HepG2 (cell line): ENCODE measurements around the gene PCYT2. TPM values are rescaled to one million over a fixed set of nuclear protein-coding genes. Genes with fewer than 3 reads are reported as not detected.

Experiments used
- CAMTA2 ChIP-seq: sonication (generic); formaldehyde crosslinking; IDR thresholded peaks from 2 replicates; pipeline ENCODE4 v1.4.0; 2020; ENCODE audit warnings: mild to moderate bottlenecking, missing genetic modification reagents, borderline replicate concordance
- CBX1 ChIP-seq: IDR thresholded peaks from one replicate; pipeline ENCODE4 v1.6.1; 2016; ENCODE audit warnings: antibody characterized with exemption, low read depth
- DR1 ChIP-seq: sonication (generic); formaldehyde crosslinking; IDR thresholded peaks from 2 replicates; pipeline ENCODE4 v1.8.0; 2021; ENCODE audit warnings: mild to moderate bottlenecking, missing genetic modification reagents, inconsistent platforms
- FOXK2 ChIP-seq: fragments of 450-650 bp; IDR thresholded peaks from 2 replicates; pipeline ENCODE4 v1.6.1; 2016
- HOXD1 ChIP-seq: sonication (generic); formaldehyde crosslinking; IDR thresholded peaks from 2 replicates; pipeline ENCODE4 v1.5.0; 2020; ENCODE audit warnings: missing genetic modification reagents
- KAT2B ChIP-seq: fragments of 150-350 bp; IDR thresholded peaks from 2 replicates; pipeline ENCODE4 v1.6.1; 2014; ENCODE audit warnings: low read depth, low read length, borderline replicate concordance
- MBNL3 ChIP-seq: fragments of 250-450 bp; sonication (Bioruptor Pico); conservative IDR thresholded peaks from 2 replicates; pipeline ENCODE4 v1.8.0; 2022; ENCODE audit warnings: mild to moderate bottlenecking, inconsistent platforms
- MEIS2 ChIP-seq: sonication (generic); formaldehyde crosslinking; IDR thresholded peaks from 2 replicates; pipeline ENCODE4 v1.9.0; 2021; ENCODE audit warnings: mild to moderate bottlenecking, missing genetic modification reagents
- POLR2G ChIP-seq: fragments of 200-400 bp; formaldehyde crosslinking; IDR thresholded peaks from 2 replicates; pipeline ENCODE4 v1.6.1; 2018; ENCODE audit warnings: mild to moderate bottlenecking, low read depth, low read length, moderate library complexity
- RELA ChIP-seq: sonication (generic); formaldehyde crosslinking; IDR thresholded peaks from 2 replicates; pipeline ENCODE4 v1.4.0; 2020; ENCODE audit warnings: missing genetic modification reagents
- SMYD3 ChIP-seq: sonication (generic); formaldehyde crosslinking; IDR thresholded peaks from 2 replicates; pipeline ENCODE4 v1.8.1; 2023; ENCODE audit warnings: mild to moderate bottlenecking, missing genetic modification reagents
- TBX3 ChIP-seq: fragments of 450-650 bp; IDR thresholded peaks from 2 replicates; pipeline ENCODE4 v1.6.1; 2017; ENCODE audit warnings: antibody characterized with exemption, mild to moderate bottlenecking, inconsistent platforms, borderline replicate concordance
- ZBTB3 ChIP-seq: sonication (generic); formaldehyde crosslinking; IDR thresholded peaks from 2 replicates; pipeline ENCODE4 v1.4.0; 2020; ENCODE audit warnings: low read depth, mild to moderate bottlenecking, moderate library complexity, missing genetic modification reagents, borderline replicate concordance
- ZFP36L1 ChIP-seq: sonication (generic); formaldehyde crosslinking; IDR thresholded peaks from 2 replicates; pipeline ENCODE4 v1.8.0; 2022; ENCODE audit warnings: mild to moderate bottlenecking, missing genetic modification reagents, moderate library complexity
- ZNF468 ChIP-seq: sonication (generic); formaldehyde crosslinking; IDR thresholded peaks from 2 replicates; pipeline ENCODE4 v1.8.0; 2022; ENCODE audit warnings: mild to moderate bottlenecking, moderate library complexity, missing genetic modification reagents
- ZNF773 ChIP-seq: sonication (generic); formaldehyde crosslinking; IDR thresholded peaks from 2 replicates; pipeline ENCODE4 v1.4.0; 2020; ENCODE audit warnings: missing genetic modification reagents, borderline replicate concordance
- polyA plus RNA-seq, 8 experiments: library from polyadenylated mRNA; depleted of rRNA in 3 of 8; stranded (reverse) in 7 of 8; unstranded in 1 of 8; fragments of >200 nt; fragmentation: Illumina TruSeq in 4 of 8; extraction: Trizol in 4 of 8; gene quantifications; 2 replicates each; pipeline versions ENCODE4 v1.2.1 to v1.2.3, GENCODE V29; 2011 to 2016; ENCODE audit warnings: low read depth in 4 of 8, missing spikeins in 1 of 8, mixed read lengths in 1 of 8; ENCODE audit not compliant: insufficient read depth in 1 of 8
- total RNA-seq, 5 experiments: library from RNA; depleted of rRNA; stranded (reverse); fragments of >200 nt; fragmentation: Illumina TruSeq; extraction: Trizol; gene quantifications; 2 replicates each; pipeline ENCODE4 v1.2.3, GENCODE V29; 2016; ENCODE audit warnings: low read depth in 1 of 5
- TF ChIP-seq, protein P1 (sequence below): sonication (generic); formaldehyde crosslinking; IDR thresholded peaks from 2 replicates; pipeline ENCODE4 v1.8.1; 2023; ENCODE audit warnings: mild to moderate bottlenecking, inconsistent platforms, moderate library complexity, missing genetic modification reagents, borderline replicate concordance
- TF ChIP-seq, protein P2 (sequence below), 2 experiments: IDR thresholded peaks; 2 replicates each; pipeline ENCODE4 v1.6.1; 2011 to 2012; ENCODE audit warnings: low read length in 2 of 2, borderline replicate concordance in 1 of 2, low read depth in 1 of 2, mild to moderate bottlenecking in 1 of 2, moderate library complexity in 1 of 2
- TF ChIP-seq, protein P3 (sequence below): sonication (generic); formaldehyde crosslinking; IDR thresholded peaks from 2 replicates; pipeline ENCODE4 v1.5.1; 2020; ENCODE audit warnings: mild to moderate bottlenecking, missing genetic modification reagents, borderline replicate concordance

Gene PCYT2
- total and polyA plus RNA-seq, 2 of the 13 experiments (the other 11 are each of a cell fraction or from before 2014, with no cell fraction given) = 147 to 297 TPM

DNA sequence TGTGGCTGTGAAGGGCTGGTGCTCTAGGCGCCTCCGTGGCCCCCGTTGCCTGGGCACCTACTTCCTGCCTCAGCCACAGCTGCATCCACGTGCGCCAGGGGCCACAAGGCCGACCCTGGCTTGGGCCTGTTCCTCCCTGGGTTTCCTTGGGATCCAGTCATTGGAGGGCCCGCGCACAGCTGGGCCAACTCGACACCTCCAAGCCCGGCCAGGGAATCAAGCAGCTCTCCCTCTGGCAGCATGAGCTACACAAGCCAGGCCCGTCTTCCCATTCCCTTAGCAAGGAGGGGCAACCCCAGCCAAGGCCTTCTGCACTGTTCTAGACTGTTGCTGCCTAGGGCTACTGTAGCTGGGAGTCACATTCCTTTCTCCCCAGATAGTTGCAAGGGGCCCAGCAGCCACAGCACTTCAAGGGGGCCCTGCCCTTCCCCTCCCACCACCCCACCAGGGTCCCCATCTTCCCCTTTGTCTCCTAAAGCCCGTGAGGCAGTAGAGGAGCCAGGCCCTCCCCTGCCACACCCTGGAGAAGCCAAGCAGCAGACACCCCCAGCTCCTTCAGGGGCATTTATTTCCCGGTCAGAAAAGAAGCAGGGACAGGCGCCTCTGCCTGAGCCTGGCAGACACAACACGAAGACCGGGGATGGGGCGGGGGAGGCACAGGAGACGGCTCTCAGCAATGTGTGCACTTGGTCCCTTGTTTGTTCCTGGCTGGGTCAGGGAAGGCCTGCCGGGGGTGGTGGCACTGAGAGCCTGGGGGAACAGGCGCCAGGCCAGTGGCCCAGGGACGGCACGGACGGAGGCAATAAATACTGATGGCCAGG, 43.8 kb downstream of the PCYT2 start (continued):
- TF ChIP-seq, protein P1, sequence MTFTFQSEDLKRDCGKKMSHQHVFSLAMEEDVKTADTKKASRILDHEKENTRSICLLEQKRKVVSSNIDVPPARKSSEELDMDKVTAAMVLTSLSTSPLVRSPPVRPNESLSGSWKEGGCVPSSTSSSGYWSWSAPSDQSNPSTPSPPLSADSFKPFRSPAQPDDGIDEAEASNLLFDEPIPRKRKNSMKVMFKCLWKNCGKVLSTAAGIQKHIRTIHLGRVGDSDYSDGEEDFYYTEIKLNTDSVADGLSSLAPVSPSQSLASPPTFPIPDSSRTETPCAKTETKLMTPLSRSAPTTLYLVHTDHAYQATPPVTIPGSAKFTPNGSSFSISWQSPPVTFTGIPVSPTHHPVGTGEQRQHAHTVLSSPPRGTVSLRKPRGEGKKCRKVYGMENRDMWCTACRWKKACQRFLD (CRISPR knock-in tag) = no peak
- TF ChIP-seq, protein P2, sequence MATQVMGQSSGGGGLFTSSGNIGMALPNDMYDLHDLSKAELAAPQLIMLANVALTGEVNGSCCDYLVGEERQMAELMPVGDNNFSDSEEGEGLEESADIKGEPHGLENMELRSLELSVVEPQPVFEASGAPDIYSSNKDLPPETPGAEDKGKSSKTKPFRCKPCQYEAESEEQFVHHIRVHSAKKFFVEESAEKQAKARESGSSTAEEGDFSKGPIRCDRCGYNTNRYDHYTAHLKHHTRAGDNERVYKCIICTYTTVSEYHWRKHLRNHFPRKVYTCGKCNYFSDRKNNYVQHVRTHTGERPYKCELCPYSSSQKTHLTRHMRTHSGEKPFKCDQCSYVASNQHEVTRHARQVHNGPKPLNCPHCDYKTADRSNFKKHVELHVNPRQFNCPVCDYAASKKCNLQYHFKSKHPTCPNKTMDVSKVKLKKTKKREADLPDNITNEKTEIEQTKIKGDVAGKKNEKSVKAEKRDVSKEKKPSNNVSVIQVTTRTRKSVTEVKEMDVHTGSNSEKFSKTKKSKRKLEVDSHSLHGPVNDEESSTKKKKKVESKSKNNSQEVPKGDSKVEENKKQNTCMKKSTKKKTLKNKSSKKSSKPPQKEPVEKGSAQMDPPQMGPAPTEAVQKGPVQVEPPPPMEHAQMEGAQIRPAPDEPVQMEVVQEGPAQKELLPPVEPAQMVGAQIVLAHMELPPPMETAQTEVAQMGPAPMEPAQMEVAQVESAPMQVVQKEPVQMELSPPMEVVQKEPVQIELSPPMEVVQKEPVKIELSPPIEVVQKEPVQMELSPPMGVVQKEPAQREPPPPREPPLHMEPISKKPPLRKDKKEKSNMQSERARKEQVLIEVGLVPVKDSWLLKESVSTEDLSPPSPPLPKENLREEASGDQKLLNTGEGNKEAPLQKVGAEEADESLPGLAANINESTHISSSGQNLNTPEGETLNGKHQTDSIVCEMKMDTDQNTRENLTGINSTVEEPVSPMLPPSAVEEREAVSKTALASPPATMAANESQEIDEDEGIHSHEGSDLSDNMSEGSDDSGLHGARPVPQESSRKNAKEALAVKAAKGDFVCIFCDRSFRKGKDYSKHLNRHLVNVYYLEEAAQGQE (IDR thresholded peaks at IDR 0.05; ENCODE audit: borderline replicate concordance in 1 of 2, low read depth in 1 of 2, low read length in 2 of 2) = no peak
- no peak for TF ChIP-seq FOXK2
- peak; percentile 85 for TF ChIP-seq POLR2G
- TF ChIP-seq ZNF468 (CRISPR knock-in tag) = no peak
- no peak for TF ChIP-seq MBNL3
- 0 out of 2 replicates have a peak, but pooled peaks have one; percentile 19 for TF ChIP-seq CAMTA2
- no peak for TF ChIP-seq HOXD1 (CRISPR knock-in tag)
- TF ChIP-seq ZFP36L1 = 0 out of 2 replicates have a peak, but pooled peaks have one; percentile 69
- TF ChIP-seq TBX3 = no peak
- TF ChIP-seq ZNF773 (CRISPR knock-in tag) = no peak
- no peak for TF ChIP-seq CBX1
- peak; percentile 17 for TF ChIP-seq DR1 (CRISPR knock-in tag)
- peak; percentile 48; the same call in 1 of the 2 replicates for TF ChIP-seq SMYD3
- TF ChIP-seq KAT2B = no peak
- TF ChIP-seq, protein P3, sequence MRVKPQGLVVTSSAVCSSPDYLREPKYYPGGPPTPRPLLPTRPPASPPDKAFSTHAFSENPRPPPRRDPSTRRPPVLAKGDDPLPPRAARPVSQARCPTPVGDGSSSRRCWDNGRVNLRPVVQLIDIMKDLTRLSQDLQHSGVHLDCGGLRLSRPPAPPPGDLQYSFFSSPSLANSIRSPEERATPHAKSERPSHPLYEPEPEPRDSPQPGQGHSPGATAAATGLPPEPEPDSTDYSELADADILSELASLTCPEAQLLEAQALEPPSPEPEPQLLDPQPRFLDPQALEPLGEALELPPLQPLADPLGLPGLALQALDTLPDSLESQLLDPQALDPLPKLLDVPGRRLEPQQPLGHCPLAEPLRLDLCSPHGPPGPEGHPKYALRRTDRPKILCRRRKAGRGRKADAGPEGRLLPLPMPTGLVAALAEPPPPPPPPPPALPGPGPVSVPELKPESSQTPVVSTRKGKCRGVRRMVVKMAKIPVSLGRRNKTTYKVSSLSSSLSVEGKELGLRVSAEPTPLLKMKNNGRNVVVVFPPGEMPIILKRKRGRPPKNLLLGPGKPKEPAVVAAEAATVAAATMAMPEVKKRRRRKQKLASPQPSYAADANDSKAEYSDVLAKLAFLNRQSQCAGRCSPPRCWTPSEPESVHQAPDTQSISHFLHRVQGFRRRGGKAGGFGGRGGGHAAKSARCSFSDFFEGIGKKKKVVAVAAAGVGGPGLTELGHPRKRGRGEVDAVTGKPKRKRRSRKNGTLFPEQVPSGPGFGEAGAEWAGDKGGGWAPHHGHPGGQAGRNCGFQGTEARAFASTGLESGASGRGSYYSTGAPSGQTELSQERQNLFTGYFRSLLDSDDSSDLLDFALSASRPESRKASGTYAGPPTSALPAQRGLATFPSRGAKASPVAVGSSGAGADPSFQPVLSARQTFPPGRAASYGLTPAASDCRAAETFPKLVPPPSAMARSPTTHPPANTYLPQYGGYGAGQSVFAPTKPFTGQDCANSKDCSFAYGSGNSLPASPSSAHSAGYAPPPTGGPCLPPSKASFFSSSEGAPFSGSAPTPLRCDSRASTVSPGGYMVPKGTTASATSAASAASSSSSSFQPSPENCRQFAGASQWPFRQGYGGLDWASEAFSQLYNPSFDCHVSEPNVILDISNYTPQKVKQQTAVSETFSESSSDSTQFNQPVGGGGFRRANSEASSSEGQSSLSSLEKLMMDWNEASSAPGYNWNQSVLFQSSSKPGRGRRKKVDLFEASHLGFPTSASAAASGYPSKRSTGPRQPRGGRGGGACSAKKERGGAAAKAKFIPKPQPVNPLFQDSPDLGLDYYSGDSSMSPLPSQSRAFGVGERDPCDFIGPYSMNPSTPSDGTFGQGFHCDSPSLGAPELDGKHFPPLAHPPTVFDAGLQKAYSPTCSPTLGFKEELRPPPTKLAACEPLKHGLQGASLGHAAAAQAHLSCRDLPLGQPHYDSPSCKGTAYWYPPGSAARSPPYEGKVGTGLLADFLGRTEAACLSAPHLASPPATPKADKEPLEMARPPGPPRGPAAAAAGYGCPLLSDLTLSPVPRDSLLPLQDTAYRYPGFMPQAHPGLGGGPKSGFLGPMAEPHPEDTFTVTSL (CRISPR knock-in tag) = no peak
- no peak; the same call in 1 of the 2 replicates for TF ChIP-seq MEIS2
- TF ChIP-seq RELA = no peak
- TF ChIP-seq ZBTB3 = peak; percentile 82; the same call in 1 of the 2 replicates
